Breast epithelium (tissue), 4 donors: ENCODE measurements around the gene TENT5A. TPM values are rescaled to one million over a fixed set of nuclear protein-coding genes. Genes with fewer than 3 reads are reported as not detected.
"Not testable (repeated sequence)": the region's sequence is repeated elsewhere in the genome, so short reads cannot be mapped to it uniquely, and the experiment has no call there.

ENCODE experiments used
- DNase-seq, 2 donors: peaks; one replicate each; pipeline ENCODE4 v3.0.0-alpha.2; 2019; ENCODE audit warnings: low spot score in 2 of 2
- H3K27ac ChIP-seq, 2 donors: fragments of 200-600 bp; sonication (generic) in 1 of 2; one replicate each; pipeline ENCODE4 v1.5.1; 2016 to 2019; ENCODE audit warnings: mild to moderate bottlenecking in 1 of 2
- H3K27me3 ChIP-seq, 2 donors: fragments of 200-600 bp; sonication (generic) in 1 of 2; one replicate each; pipeline versions ENCODE4 v1.5.1 to v1.6.0; 2017 to 2019; ENCODE audit warnings: control low read depth in 1 of 2, mild to moderate bottlenecking in 1 of 2
- H3K36me3 ChIP-seq: fragments of 200-600 bp; one replicate; pipeline ENCODE4 v1.5.1; 2019
- H3K4me1 ChIP-seq, 2 donors: fragments of 200-600 bp; sonication (generic); one replicate each; pipeline ENCODE4 v1.5.1; 2016 to 2019; ENCODE audit warnings: control low read depth in 1 of 2
- H3K4me3 ChIP-seq, 3 donors: fragments of 200-600 bp; sonication (generic); 1 replicate in 2 of 3; 2 replicates in 1 of 3; pipeline ENCODE4 v1.5.1; 2016 to 2019; ENCODE audit warnings: mild to moderate bottlenecking in 3 of 3, moderate library complexity in 2 of 3
- H3K9me3 ChIP-seq, 2 donors: fragments of 200-600 bp; sonication (generic) in 1 of 2; one replicate each; pipeline ENCODE4 v1.5.1; 2016 to 2019; ENCODE audit warnings: control low read depth in 1 of 2
- POLR2A ChIP-seq: fragments of 450-650 bp; IDR thresholded peaks from one replicate; pipeline ENCODE4 v1.6.1; 2016; ENCODE audit warnings: antibody characterized with exemption, mild to moderate bottlenecking, moderate library complexity
- POLR2AphosphoS5 ChIP-seq, 3 donors: sonication (generic); formaldehyde crosslinking; IDR thresholded peaks; one replicate each; pipeline ENCODE4 v1.6.1; 2017; ENCODE audit warnings: antibody characterized with exemption in 3 of 3
- intact Hi-C: fragments of 100-400 bp; cut with DNase I; formaldehyde crosslinking; loops from one replicate; pipeline ENCODE4 v1.15.1; 2023; ENCODE audit warnings: low total_unique reads
- total RNA-seq, 3 donors: library from RNA; depleted of rRNA; stranded (reverse); fragments of >200 nt; gene quantifications; one replicate each; pipeline ENCODE4 v1.1.0, GENCODE V29; 2016
- TF ChIP-seq, protein P1 (sequence below), 3 donors: fragments of 450-650 bp; IDR thresholded peaks; one replicate each; pipeline ENCODE4 v1.5.1; 2016 to 2017; ENCODE audit warnings: antibody characterized with exemption in 3 of 3, mild to moderate bottlenecking in 3 of 3, moderate library complexity in 3 of 3

Gene TENT5A
- total RNA-seq, 3 donors from 2014 or later, result 24.3 to 42.4 (median 25.9) TPM

DNA sequence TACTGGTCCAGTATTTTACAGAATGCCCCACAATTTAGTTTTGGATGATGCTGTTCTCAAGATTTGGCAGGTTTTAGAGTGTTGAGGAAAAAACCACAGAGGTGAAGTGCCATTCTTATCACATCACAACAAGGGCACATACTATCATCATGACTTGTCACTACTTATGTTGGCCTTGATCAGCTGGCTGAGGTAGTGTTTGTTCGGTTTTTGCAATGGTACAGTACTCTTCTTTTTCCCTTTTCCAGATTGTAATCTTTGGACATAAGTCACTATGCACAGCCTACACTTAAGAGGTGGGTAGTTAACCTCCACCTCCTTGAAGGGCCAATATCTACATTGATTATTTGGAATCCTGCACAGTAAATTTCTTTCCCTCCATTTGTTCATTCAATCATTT, 8.8 kb downstream of the TENT5A start:
- no peaks in the 10 kb centered on the region for H3K4me1 ChIP-seq

DNA sequence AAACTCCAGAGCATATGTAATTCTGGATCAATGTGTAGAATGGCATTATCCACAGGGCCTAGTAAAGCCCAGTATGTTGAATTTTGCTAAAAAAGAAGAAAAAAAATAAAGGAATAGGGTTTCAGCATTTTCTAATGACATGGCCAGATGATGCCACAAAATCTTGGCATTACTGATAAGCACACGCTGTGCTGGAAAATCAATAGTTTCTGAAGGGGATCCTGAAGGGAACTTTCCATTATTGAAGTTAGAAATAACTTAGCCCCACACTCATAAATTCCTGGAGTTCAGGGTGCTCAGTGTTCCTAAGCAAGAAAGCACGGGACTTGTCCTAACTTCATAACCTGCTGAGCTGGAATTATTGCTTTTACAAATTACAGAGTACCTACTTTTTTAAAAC, 10.8 kb downstream of the TENT5A start:
- Histone ChIP-seq H3K9me3 (no peaks in the 10 kb centered on the region), H3K36me3 (no peaks in the 10 kb centered on the region), H3K27ac (no peak overlapping the region), H3K27me3 (no peaks in the 10 kb centered on the region), H3K4me1 (no peaks in the 10 kb centered on the region), H3K4me3 (no peak overlapping the region)
- DNase-seq, result no peak
- intact Hi-C loops, result no loop called here
- TF ChIP-seq, protein P1, sequence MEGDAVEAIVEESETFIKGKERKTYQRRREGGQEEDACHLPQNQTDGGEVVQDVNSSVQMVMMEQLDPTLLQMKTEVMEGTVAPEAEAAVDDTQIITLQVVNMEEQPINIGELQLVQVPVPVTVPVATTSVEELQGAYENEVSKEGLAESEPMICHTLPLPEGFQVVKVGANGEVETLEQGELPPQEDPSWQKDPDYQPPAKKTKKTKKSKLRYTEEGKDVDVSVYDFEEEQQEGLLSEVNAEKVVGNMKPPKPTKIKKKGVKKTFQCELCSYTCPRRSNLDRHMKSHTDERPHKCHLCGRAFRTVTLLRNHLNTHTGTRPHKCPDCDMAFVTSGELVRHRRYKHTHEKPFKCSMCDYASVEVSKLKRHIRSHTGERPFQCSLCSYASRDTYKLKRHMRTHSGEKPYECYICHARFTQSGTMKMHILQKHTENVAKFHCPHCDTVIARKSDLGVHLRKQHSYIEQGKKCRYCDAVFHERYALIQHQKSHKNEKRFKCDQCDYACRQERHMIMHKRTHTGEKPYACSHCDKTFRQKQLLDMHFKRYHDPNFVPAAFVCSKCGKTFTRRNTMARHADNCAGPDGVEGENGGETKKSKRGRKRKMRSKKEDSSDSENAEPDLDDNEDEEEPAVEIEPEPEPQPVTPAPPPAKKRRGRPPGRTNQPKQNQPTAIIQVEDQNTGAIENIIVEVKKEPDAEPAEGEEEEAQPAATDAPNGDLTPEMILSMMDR (IDR thresholded peaks at IDR 0.05), result no peak
- TF ChIP-seq POLR2A, result no peak

More for the DNA sequence above, 8.8 kb downstream of the TENT5A start:
- H3K27me3 ChIP-seq, result no peaks in the 10 kb centered on the region
- no peak for TF ChIP-seq POLR2A
- TF ChIP-seq POLR2AphosphoS5 (IDR thresholded peaks at IDR 0.05), result no peak
- TF ChIP-seq, protein P1 (IDR thresholded peaks at IDR 0.05), result no peak
- no peak for DNase-seq
- H3K4me3 ChIP-seq, result no peak overlapping the region
- H3K36me3 ChIP-seq, result no peaks in the 10 kb centered on the region
- intact Hi-C loops, result no loop called here
- no peaks in the 10 kb centered on the region for H3K9me3 ChIP-seq
- H3K27ac ChIP-seq, result no peak overlapping the region

DNA sequence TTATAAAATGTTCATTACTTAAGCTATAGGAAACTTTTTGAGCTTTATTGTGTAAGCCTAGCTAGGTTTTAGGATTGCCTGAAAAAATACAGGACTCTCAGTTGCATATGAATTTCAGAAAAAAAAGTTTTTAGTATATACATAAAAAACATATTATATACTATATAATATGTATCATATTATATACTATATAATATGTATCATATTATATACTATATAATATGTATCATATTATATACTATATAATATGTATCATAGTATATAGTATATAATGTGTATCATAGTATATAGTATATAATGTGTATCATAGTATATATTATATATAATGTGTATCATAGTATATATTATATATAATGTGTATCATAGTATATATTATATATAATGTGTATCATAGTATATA, 11.9 kb downstream of the TENT5A start:
- H3K9me3 ChIP-seq, H3K36me3 ChIP-seq, intact Hi-C loops: not testable (repeated sequence)

DNA sequence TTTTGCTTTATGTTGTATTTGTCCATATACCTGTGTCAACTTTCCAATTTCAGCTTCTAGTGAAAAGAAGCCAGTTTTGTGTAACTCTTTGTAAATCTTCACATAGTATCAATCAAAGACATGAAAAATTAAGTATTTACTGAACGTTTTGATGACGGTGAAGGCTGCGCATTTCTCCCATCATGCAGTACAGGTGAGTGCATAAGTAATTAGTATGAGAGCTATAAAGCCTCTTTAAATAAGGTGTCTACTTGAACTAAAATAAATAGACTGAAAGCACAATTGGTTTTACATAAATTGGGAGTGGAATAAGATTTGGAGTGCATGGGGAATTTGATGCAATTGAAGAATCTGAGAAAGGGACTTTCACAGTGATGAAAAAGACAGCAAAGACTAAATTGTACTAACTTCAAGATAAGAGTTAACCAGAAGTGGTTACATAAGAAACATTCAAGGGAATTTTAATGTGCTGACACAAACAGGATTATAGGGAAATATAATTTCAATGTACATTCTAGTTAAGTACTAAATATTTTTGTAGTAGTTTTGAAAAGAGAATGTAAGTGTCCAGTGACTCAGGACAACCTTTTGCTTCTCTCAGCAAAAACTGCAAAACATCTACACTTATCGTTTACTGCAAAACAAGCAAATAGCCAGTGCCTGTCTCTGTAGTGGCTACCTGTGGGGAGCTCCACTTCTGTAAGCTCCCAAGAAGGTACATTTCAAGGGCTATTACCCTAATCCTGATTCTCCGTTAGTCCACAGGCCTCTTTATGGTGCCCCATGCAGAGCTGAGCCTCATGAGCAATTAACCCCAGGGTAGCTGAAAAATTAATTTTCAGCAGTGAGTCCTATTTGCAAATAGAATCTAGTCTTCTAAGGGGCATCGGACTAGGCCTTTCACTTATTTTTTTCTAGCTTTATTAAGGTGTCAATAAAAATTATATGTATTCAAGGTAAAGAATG, 13.0 kb downstream of the TENT5A start:
- H3K4me3 ChIP-seq, result no peak overlapping the region
- peaks cover 0 to 4% of the 10 kb centered on the region in 2 donors for H3K9me3 ChIP-seq
- H3K4me1 ChIP-seq, result no peaks in the 10 kb centered on the region
- H3K36me3 ChIP-seq, result no peaks in the 10 kb centered on the region
- intact Hi-C loops, result no loop called here
- H3K27me3 ChIP-seq, result no peaks in the 10 kb centered on the region
- DNase-seq, result no peak
- TF ChIP-seq POLR2AphosphoS5 (IDR thresholded peaks at IDR 0.05), result no peak
- TF ChIP-seq, protein P1 (IDR thresholded peaks at IDR 0.05), result no peak
- TF ChIP-seq POLR2A, result no peak
- no peak overlapping the region for H3K27ac ChIP-seq

More for the DNA sequence above, 11.9 kb downstream of the TENT5A start:
- not testable (repeated sequence) for DNase-seq, H3K4me1 ChIP-seq, H3K27ac ChIP-seq, H3K27me3 ChIP-seq, H3K4me3 ChIP-seq

DNA sequence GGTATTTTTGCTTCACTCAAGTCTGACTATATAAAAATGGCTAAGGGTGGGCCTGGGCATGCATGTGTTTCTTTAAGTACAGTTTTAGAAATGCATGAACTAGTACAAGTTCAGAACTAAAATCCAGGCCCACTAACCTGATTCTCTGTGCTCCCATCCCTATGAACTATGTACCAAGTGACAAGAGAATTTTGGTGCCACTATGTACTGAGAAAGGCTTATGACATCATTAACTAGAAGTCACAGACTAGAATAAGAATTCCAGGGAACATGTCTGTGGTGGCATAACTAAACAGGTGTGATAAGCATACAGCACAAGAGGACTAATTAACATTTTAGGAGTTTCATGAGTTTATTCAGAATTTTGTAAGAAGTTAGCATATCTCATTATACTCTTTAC, 16.1 kb downstream of the TENT5A start:
- Histone ChIP-seq H3K27me3 (no peaks in the 10 kb centered on the region), H3K4me1 (no peaks in the 10 kb centered on the region), H3K9me3 (peaks cover 0 to 4% of the 10 kb centered on the region in 2 donors), H3K36me3 (no peaks in the 10 kb centered on the region), H3K4me3 (no peak overlapping the region), H3K27ac (no peak overlapping the region)
- DNase-seq, result no peak
- TF ChIP-seq POLR2AphosphoS5 (IDR thresholded peaks at IDR 0.05) (no peak), POLR2A (no peak)
- TF ChIP-seq, protein P1 (IDR thresholded peaks at IDR 0.05), result no peak
- intact Hi-C loops, result no loop called here
